ENCODE results near the gene TNIK. TPM values are rescaled to one million over a fixed set of nuclear protein-coding genes. Genes with fewer than 3 reads are reported as not detected.

The TNIK gene
- total RNA-seq, 2 experiments from 2014 or later = 32.1 to 39.2 TPM

GRCh38 chr3:171491361-171491760 lies 31.2 kb upstream of the TNIK start:
- CTCF ChIA-PET = interaction anchor here (0.6 to 1.8 kb wide), 2 partner anchors 30 to 147 kb away, joined by 3 to 7 read pairs; partner anchors contain the start of gene TNIK
- Mint-ChIP-seq H3K27ac (peak overlapping the region; percentile 81), H3K27me3 (ENCODE audit: low read depth) (no peaks in the 10 kb centered on the region), H3K4me3 (peak overlapping the region; percentile 64), H3K4me1 (ENCODE audit: low read depth) (peaks cover 45% of the 10 kb centered on the region), H3K9me3 (ENCODE audit: insufficient read depth) (peaks cover 4% of the 10 kb centered on the region), H3K36me3 (ENCODE audit: low read depth) (peaks cover 15% of the 10 kb centered on the region)
- no peak for DNase-seq
- ATAC-seq = peak; percentile 28
- POLR2A ChIA-PET = interaction anchor here (1.5 kb wide), 1 partner anchor 32 kb away, joined by 4 read pairs; the partner anchor contains the start of gene TNIK

- Mint-ChIP-seq H3K27me3 (ENCODE audit: low read depth) (no peaks in the 10 kb centered on the region), H3K4me3 (peak overlapping the region; percentile 64), H3K27ac (peak overlapping the region; percentile 81), H3K36me3 (ENCODE audit: low read depth) (peaks cover 15% of the 10 kb centered on the region), H3K4me1 (ENCODE audit: low read depth) (peaks cover 45% of the 10 kb centered on the region), H3K9me3 (ENCODE audit: insufficient read depth) (peaks cover 4% of the 10 kb centered on the region)
- ChIA-PET CTCF (interaction anchor here (0.6 to 2.0 kb wide), 3 partner anchors 11 to 146 kb away, joined by 3 to 7 read pairs (median 7); partner anchors contain the start of gene TNIK), POLR2A (interaction anchor here (1.5 kb wide), 1 partner anchor 31 kb away, joined by 4 read pairs; the partner anchor contains the start of gene TNIK)
- ATAC-seq (no peak), DNase-seq (no peak)
Observed at GRCh38 chr3:171490901-171491300, 30.7 kb upstream of the TNIK start.

GRCh38 chr3:171489348-171489747 lies 29.1 kb upstream of the TNIK start:
- CTCF ChIA-PET = interaction anchor here (1.1 to 2.0 kb wide), 2 partner anchors 9 to 14 kb away, joined by 3 to 7 read pairs; no protein-coding TSS in a partner anchor
- H3K4me3 Mint-ChIP-seq = no peak overlapping the region
- no peaks in the 10 kb centered on the region for H3K27me3 Mint-ChIP-seq (ENCODE audit: low read depth)
- H3K9me3 Mint-ChIP-seq (ENCODE audit: insufficient read depth) = peaks cover 4% of the 10 kb centered on the region
- POLR2A ChIA-PET = no interaction called here
- no peak for ATAC-seq
- DNase-seq = no peak
- peaks cover 13% of the 10 kb centered on the region for H3K36me3 Mint-ChIP-seq (ENCODE audit: low read depth)
- H3K4me1 Mint-ChIP-seq (ENCODE audit: low read depth) = peaks cover 31% of the 10 kb centered on the region
- no peak overlapping the region for H3K27ac Mint-ChIP-seq

GRCh38 chr3:171488479-171488878 lies 28.3 kb upstream of the TNIK start:
- H3K9me3 Mint-ChIP-seq (ENCODE audit: insufficient read depth) = no peaks in the 10 kb centered on the region
- no peaks in the 10 kb centered on the region for H3K27me3 Mint-ChIP-seq (ENCODE audit: low read depth)
- no peak for DNase-seq
- no peak overlapping the region for H3K4me3 Mint-ChIP-seq
- no peak for ATAC-seq
- POLR2A ChIA-PET = no interaction called here
- CTCF ChIA-PET = interaction anchor here (1.1 kb wide), 1 partner anchor 13 kb away, joined by 3 read pairs; no protein-coding TSS in a partner anchor
- H3K4me1 Mint-ChIP-seq (ENCODE audit: low read depth) = peaks cover 22% of the 10 kb centered on the region
- H3K27ac Mint-ChIP-seq = no peak overlapping the region
- peaks cover 5% of the 10 kb centered on the region for H3K36me3 Mint-ChIP-seq (ENCODE audit: low read depth)

GRCh38 chr3:171487382-171487781 lies 27.2 kb upstream of the TNIK start:
- CTCF ChIA-PET = no interaction called here
- ATAC-seq (no peak), DNase-seq (no peak)
- H3K36me3 Mint-ChIP-seq (ENCODE audit: low read depth) = peaks cover 2% of the 10 kb centered on the region
- POLR2A ChIA-PET = no interaction called here
- H3K9me3 Mint-ChIP-seq (ENCODE audit: insufficient read depth) = no peaks in the 10 kb centered on the region
- H3K27ac Mint-ChIP-seq = no peak overlapping the region
- no peaks in the 10 kb centered on the region for H3K27me3 Mint-ChIP-seq (ENCODE audit: low read depth)
- peaks cover 13% of the 10 kb centered on the region for H3K4me1 Mint-ChIP-seq (ENCODE audit: low read depth)
- no peak overlapping the region for H3K4me3 Mint-ChIP-seq

- H3K36me3 Mint-ChIP-seq (ENCODE audit: low read depth) = peaks cover 2% of the 10 kb centered on the region
- H3K4me3 Mint-ChIP-seq = no peak overlapping the region
- no peaks in the 10 kb centered on the region for H3K27me3 Mint-ChIP-seq (ENCODE audit: low read depth)
- ATAC-seq = no peak
- H3K9me3 Mint-ChIP-seq (ENCODE audit: insufficient read depth) = no peaks in the 10 kb centered on the region
- H3K4me1 Mint-ChIP-seq (ENCODE audit: low read depth) = peaks cover 9% of the 10 kb centered on the region
- ChIA-PET POLR2A (no interaction called here), CTCF (no interaction called here)
- DNase-seq = no peak
- no peak overlapping the region for H3K27ac Mint-ChIP-seq
Observed at GRCh38 chr3:171485338-171485737, 25.1 kb upstream of the TNIK start.

- no peak overlapping the region for H3K4me3 Mint-ChIP-seq
Observed at GRCh38 chr3:171481011-171481410, 20.8 kb upstream of the TNIK start.

GRCh38 chr3:171480526-171480925 lies 20.3 kb upstream of the TNIK start:
- H3K4me3 Mint-ChIP-seq = no peak overlapping the region
- peaks cover 20% of the 10 kb centered on the region for H3K4me1 Mint-ChIP-seq (ENCODE audit: low read depth)
- ATAC-seq = peak; percentile 72
- no peaks in the 10 kb centered on the region for H3K27me3 Mint-ChIP-seq (ENCODE audit: low read depth)
- H3K9me3 Mint-ChIP-seq (ENCODE audit: insufficient read depth) = no peaks in the 10 kb centered on the region
- H3K36me3 Mint-ChIP-seq (ENCODE audit: low read depth) = peaks cover 2% of the 10 kb centered on the region
- peak overlapping the region; percentile 27 for H3K27ac Mint-ChIP-seq
- peak; percentile 34 for DNase-seq
- ChIA-PET CTCF (interaction anchor here (1.7 to 2.5 kb wide), 3 partner anchors 9 to 85 kb away, joined by 7 to 14 read pairs (median 8); partner anchors contain the start of gene TNIK), POLR2A (interaction anchor here (1.4 kb wide), 1 partner anchor 20 kb away, joined by 3 read pairs; the partner anchor contains the start of gene TNIK)

More at GRCh38 chr3:171481011-171481410, 20.8 kb upstream of the TNIK start:
- DNase-seq (no peak), ATAC-seq (no peak)
- Mint-ChIP-seq H3K36me3 (ENCODE audit: low read depth) (peaks cover 2% of the 10 kb centered on the region), H3K4me1 (ENCODE audit: low read depth) (peaks cover 20% of the 10 kb centered on the region), H3K27me3 (ENCODE audit: low read depth) (no peaks in the 10 kb centered on the region), H3K27ac (peak overlapping the region; percentile 27), H3K9me3 (ENCODE audit: insufficient read depth) (no peaks in the 10 kb centered on the region)
- POLR2A ChIA-PET = interaction anchor here (1.4 kb wide), 1 partner anchor 20 kb away, joined by 3 read pairs; the partner anchor contains the start of gene TNIK
- CTCF ChIA-PET = interaction anchor here (1.7 to 2.5 kb wide), 3 partner anchors 9 to 85 kb away, joined by 7 to 14 read pairs (median 8); partner anchors contain the start of gene TNIK

GRCh38 chr3:171476532-171477102 lies 16.4 kb upstream of the TNIK start:
- no peak for ATAC-seq
- POLR2A ChIA-PET = interaction anchor here (0.6 kb wide), 1 partner anchor 427 kb away, joined by 3 read pairs; no protein-coding TSS in a partner anchor
- H3K9me3 Mint-ChIP-seq (ENCODE audit: insufficient read depth) = no peaks in the 10 kb centered on the region

GRCh38 chr3:171472552-171472951 lies 12.3 kb upstream of the TNIK start:
- ChIA-PET POLR2A (no interaction called here), CTCF (interaction anchor here (0.9 to 1.9 kb wide), 2 partner anchors 12 to 21 kb away, joined by 4 to 10 read pairs; partner anchors contain the start of gene TNIK)
- Mint-ChIP-seq H3K27ac (no peak overlapping the region), H3K9me3 (ENCODE audit: insufficient read depth) (no peaks in the 10 kb centered on the region), H3K4me3 (no peak overlapping the region), H3K27me3 (ENCODE audit: low read depth) (peaks cover 2% of the 10 kb centered on the region), H3K36me3 (ENCODE audit: low read depth) (no peaks in the 10 kb centered on the region), H3K4me1 (ENCODE audit: low read depth) (no peaks in the 10 kb centered on the region)
- DNase-seq = no peak
- ATAC-seq = no peak

More at GRCh38 chr3:171476532-171477102, 16.4 kb upstream of the TNIK start:
- no peak for DNase-seq
- CTCF ChIA-PET = interaction anchor here (1.5 kb wide), 1 partner anchor 15 kb away, joined by 7 read pairs; no protein-coding TSS in a partner anchor
- H3K4me1 Mint-ChIP-seq (ENCODE audit: low read depth) = peaks cover 20% of the 10 kb centered on the region
- H3K36me3 Mint-ChIP-seq (ENCODE audit: low read depth) = peaks cover 2% of the 10 kb centered on the region
- H3K27me3 Mint-ChIP-seq (ENCODE audit: low read depth) = peaks cover 2% of the 10 kb centered on the region
- H3K4me3 Mint-ChIP-seq = no peak overlapping the region
- no peak overlapping the region for H3K27ac Mint-ChIP-seq

GRCh38 chr3:171470714-171471227 lies 10.6 kb upstream of the TNIK start:
- H3K36me3 Mint-ChIP-seq (ENCODE audit: low read depth) = no peaks in the 10 kb centered on the region
- no peak overlapping the region for H3K4me3 Mint-ChIP-seq
- no peak for DNase-seq
- peaks cover 2% of the 10 kb centered on the region for H3K27me3 Mint-ChIP-seq (ENCODE audit: low read depth)
- no peak for ATAC-seq
- no peaks in the 10 kb centered on the region for H3K4me1 Mint-ChIP-seq (ENCODE audit: low read depth)
- no peak overlapping the region for H3K27ac Mint-ChIP-seq
- ChIA-PET CTCF (interaction anchor here (0.6 to 1.4 kb wide), 2 partner anchors 9 to 748 kb away, joined by 3 to 4 read pairs; no protein-coding TSS in a partner anchor), POLR2A (no interaction called here)
- no peaks in the 10 kb centered on the region for H3K9me3 Mint-ChIP-seq (ENCODE audit: insufficient read depth)

- Mint-ChIP-seq H3K36me3 (ENCODE audit: low read depth) (peaks cover 3% of the 10 kb centered on the region), H3K4me3 (no peak overlapping the region), H3K9me3 (ENCODE audit: insufficient read depth) (no peaks in the 10 kb centered on the region), H3K27me3 (ENCODE audit: low read depth) (peaks cover 2% of the 10 kb centered on the region), H3K4me1 (ENCODE audit: low read depth) (no peaks in the 10 kb centered on the region), H3K27ac (no peak overlapping the region)
- DNase-seq = no peak
- ATAC-seq = no peak
- ChIA-PET POLR2A (no interaction called here), CTCF (interaction anchor here (2.3 kb wide), 1 partner anchor 306 kb away, joined by 5 read pairs; no protein-coding TSS in a partner anchor)
Observed at GRCh38 chr3:171469376-171469775, 9.2 kb upstream of the TNIK start.
